GM12878 (cell line): ENCODE measurements around the gene P2RX1. TPM values are rescaled to one million over a fixed set of nuclear protein-coding genes. Genes with fewer than 3 reads are reported as not detected.

Experiments used
- ATAC-seq: fragments of 200-7000 bp; cut with Tn5 transposase; 3 replicates; pipeline ENCODE4 v1.9.1; 2020; ENCODE audit warnings: mild to moderate bottlenecking, moderate library complexity
- BruUV-seq: library from RNA; stranded (reverse); fragments of 400-500 nt; replicated peaks from 2 replicates; lab custom pipeline; 2021; lab: Mats Ljungman, UMichigan
- CTCF ChIA-PET: fragments of 300-600 bp; sonication (Branson Sonifier 250); formaldehyde crosslinking; extraction: SDS; loops from one replicate; lab custom pipeline; 2021; ENCODE audit warnings: inconsistent platforms; lab: Yijun Ruan, JAX
- POLR2A ChIA-PET: fragments of 350-600 bp; formaldehyde crosslinking; extraction: SDS; loops from one replicate; lab custom pipeline; 2021; ENCODE audit warnings: inconsistent platforms; lab: Charles Lee
- RAD21 ChIA-PET: fragments of 300-600 bp; sonication (Branson Sonifier 250); formaldehyde crosslinking; loops from one replicate; lab custom pipeline; 2023; ENCODE audit warnings: antibody characterized with exemption; ENCODE audit not compliant: unreplicated experiment; lab: Charles Lee
- SMC1A ChIA-PET: fragments of 300-600 bp; sonication (Branson Sonifier 250); formaldehyde crosslinking; loops from one replicate; lab custom pipeline; 2023; ENCODE audit not compliant: unreplicated experiment, uncharacterized antibody; lab: Charles Lee
- DNase-seq: peaks from one replicate; pipeline ENCODE4 v3.0.0-alpha.2; 2011; ENCODE audit warnings: low read depth, low spot score
- FAIRE-seq: peaks from 3 replicates; lab custom pipeline; 2011; peaks lifted over from hg19 to GRCh38; lab: Jason Lieb, UNC
- H2AFZ ChIP-seq: 2 replicates; pipeline ENCODE4 v1.6.0; 2011; ENCODE audit warnings: low read depth, low read length, control low read depth; ENCODE audit not compliant: control insufficient read depth
- H3K27ac ChIP-seq: 2 replicates; pipeline ENCODE4 v1.5.1; 2011; ENCODE audit warnings: control low read depth; ENCODE audit not compliant: control insufficient read depth, insufficient read depth
- H3K27me3 ChIP-seq, 2 experiments: replicated peaks in 1 of 2; 2 replicates each; pipeline versions ENCODE4 v1.6.0 to v1.6.1; 2011; ENCODE audit warnings: low read length in 1 of 2; ENCODE audit not compliant: control insufficient read depth in 2 of 2, insufficient read depth in 2 of 2
- H3K36me3 ChIP-seq, 2 experiments: 2 replicates each; pipeline ENCODE4 v1.5.1; 2011; ENCODE audit warnings: low read length in 1 of 2; ENCODE audit not compliant: control insufficient read depth in 2 of 2, insufficient read depth in 2 of 2
- H3K4me1 ChIP-seq: 2 replicates; pipeline ENCODE4 v1.6.1; 2011; ENCODE audit warnings: mild to moderate bottlenecking, low read length, moderate library complexity, mixed read lengths; ENCODE audit not compliant: control insufficient read depth, insufficient read depth
- H3K4me2 ChIP-seq: 2 replicates; pipeline ENCODE4 v1.6.0; 2011; ENCODE audit warnings: control low read depth; ENCODE audit not compliant: control insufficient read depth, insufficient read depth
- H3K4me3 ChIP-seq: fragments of 200-600 bp; sonication (generic); 2 replicates; pipeline ENCODE4 v1.5.1; 2016
- H3K79me2 ChIP-seq: 2 replicates; pipeline ENCODE4 v1.6.0; 2011; ENCODE audit warnings: low read length; ENCODE audit not compliant: control insufficient read depth, insufficient read depth
- H3K9ac ChIP-seq: 2 replicates; pipeline ENCODE4 v1.8.0; 2011; ENCODE audit warnings: low read length, control low read depth, mixed read lengths; ENCODE audit not compliant: control insufficient read depth, insufficient read depth
- H3K9me3 ChIP-seq: replicated peaks from 3 replicates; pipeline ENCODE4 v1.5.1; 2011; ENCODE audit warnings: mild to moderate bottlenecking, low read length; ENCODE audit not compliant: control insufficient read depth, insufficient read depth
- H4K20me1 ChIP-seq: 2 replicates; pipeline ENCODE4 v1.6.0; 2011; ENCODE audit not compliant: control insufficient read depth, insufficient read depth
- BACH1 ChIP-seq: fragments of 450-650 bp; IDR thresholded peaks from 2 replicates; pipeline ENCODE4 v1.6.1; 2017; ENCODE audit warnings: mild to moderate bottlenecking, borderline replicate concordance
- BMI1 ChIP-seq: fragments of 450-650 bp; IDR thresholded peaks from 2 replicates; pipeline ENCODE4 v1.6.1; 2016; ENCODE audit warnings: mild to moderate bottlenecking, moderate library complexity, borderline replicate concordance
- CEBPZ ChIP-seq: fragments of 150-350 bp; IDR thresholded peaks from 2 replicates; pipeline ENCODE4 v1.6.1; 2016; ENCODE audit warnings: low read depth, low read length
- CHD2 ChIP-seq: IDR thresholded peaks from 2 replicates; pipeline ENCODE4 v1.6.1; 2011; ENCODE audit warnings: low read depth, low read length, improper control_type of control experiment, borderline replicate concordance
- E2F4 ChIP-seq: IDR thresholded peaks from 2 replicates; pipeline ENCODE4 v1.6.1; 2012; ENCODE audit warnings: low read depth, low read length, improper control_type of control experiment
- E4F1 ChIP-seq: fragments of 450-650 bp; IDR thresholded peaks from 2 replicates; pipeline ENCODE4 v1.6.1; 2018; ENCODE audit warnings: borderline replicate concordance, mild to moderate bottlenecking; ENCODE audit not compliant: partially characterized antibody
- GABPA ChIP-seq: IDR thresholded peaks from 2 replicates; pipeline ENCODE4 v1.6.1; 2014; ENCODE audit warnings: antibody characterized with exemption, low read depth, mild to moderate bottlenecking, inconsistent platforms
- HDGF ChIP-seq: fragments of 450-650 bp; IDR thresholded peaks from 2 replicates; pipeline ENCODE4 v1.6.1; 2016; ENCODE audit warnings: antibody characterized with exemption
- IKZF2 ChIP-seq, 2 experiments: fragments of 450-650 bp; IDR thresholded peaks; 2 replicates each; pipeline ENCODE4 v1.6.1; 2017; ENCODE audit warnings: mild to moderate bottlenecking in 2 of 2, moderate library complexity in 2 of 2
- KDM1A ChIP-seq: fragments of 200-600 bp; sonication (generic); IDR thresholded peaks from 2 replicates; pipeline ENCODE4 v1.6.1; 2016; ENCODE audit warnings: borderline replicate concordance
- MAX ChIP-seq: IDR thresholded peaks from 2 replicates; pipeline ENCODE4 v1.6.1; 2012; ENCODE audit warnings: low read depth, low read length, improper control_type of control experiment
- MTA3 ChIP-seq: IDR thresholded peaks from 2 replicates; pipeline ENCODE4 v1.6.1; 2012; ENCODE audit warnings: low read length, inconsistent platforms, borderline replicate concordance
- RAD21 ChIP-seq: IDR thresholded peaks from 2 replicates; pipeline ENCODE4 v1.6.1; 2011; ENCODE audit warnings: mild to moderate bottlenecking, low read depth, low read length, moderate library complexity; ENCODE audit not compliant: insufficient read depth
- SIX5 ChIP-seq: IDR thresholded peaks from 2 replicates; pipeline ENCODE4 v1.6.1; 2011; ENCODE audit warnings: mild to moderate bottlenecking, low read depth, low read length, moderate library complexity; ENCODE audit not compliant: severe bottlenecking
- SP1 ChIP-seq: IDR thresholded peaks from one replicate; pipeline ENCODE4 v1.6.1; 2011; ENCODE audit warnings: low read depth, low read length
- SUZ12 ChIP-seq: fragments of 200-600 bp; sonication (generic); IDR thresholded peaks from one replicate; pipeline ENCODE4 v1.6.1; 2018; ENCODE audit warnings: antibody characterized with exemption, mild to moderate bottlenecking; ENCODE audit not compliant: unreplicated experiment
- TARDBP ChIP-seq: IDR thresholded peaks from 2 replicates; pipeline ENCODE4 v1.6.1; 2016; ENCODE audit warnings: borderline replicate concordance
- TCF7 ChIP-seq: IDR thresholded peaks from 2 replicates; pipeline ENCODE4 v1.6.1; 2014; ENCODE audit warnings: antibody characterized with exemption, borderline replicate concordance
- ZSCAN29 ChIP-seq: fragments of 450-650 bp; IDR thresholded peaks from 2 replicates; pipeline ENCODE4 v1.6.1; 2017; ENCODE audit warnings: mild to moderate bottlenecking, moderate library complexity
- WGBS: methylation state at CpG from one replicate; pipeline ENCODE4 v1.1.6; 2016; ENCODE audit warnings: low lambda C conversion rate; ENCODE audit not compliant: insufficient replicate concordance, insufficient coverage; ENCODE audit errors: missing lambda C conversion rate; 5-methylcytosine and 5-hydroxymethylcytosine counted together
- in situ Hi-C: fragments of 300-500 bp; cut with MboI; formaldehyde crosslinking; loops from 9 replicates; pipeline ENCODE4 v1.14.3; 2018; ENCODE audit warnings: mixed read lengths
- intact Hi-C: fragments of 100-400 bp; cut with micrococcal nuclease; formaldehyde crosslinking; loops from one replicate; pipeline ENCODE4 v1.14.2; 2022; ENCODE audit not compliant: unreplicated experiment
- polyA plus RNA-seq, 11 experiments: library from polyadenylated mRNA; depleted of rRNA in 4 of 11; unstranded in 6 of 11; stranded (reverse) in 5 of 11; fragments of >200 nt; fragmentation: Nextera tagmentation in 4 of 11; fragmentation: Illumina TruSeq in 1 of 11; extraction: Ambion mirVana in 4 of 11; extraction: Trizol in 1 of 11; gene quantifications; 1 replicate in 1 of 11; 2 replicates in 10 of 11; pipeline versions ENCODE4 v1.2.1 to v1.2.3, GENCODE V29; 2011 to 2016; ENCODE audit warnings: inconsistent platforms in 2 of 11, missing spikeins in 2 of 11, low read depth in 1 of 11
- total RNA-seq, 4 experiments: library from RNA; depleted of rRNA in 3 of 4; stranded (reverse); fragments of >200 nt in 3 of 4; fragmentation: Illumina TruSeq in 1 of 4; extraction: Trizol in 1 of 4; gene quantifications; 2 replicates each; pipeline versions ENCODE4 v1.2.1 to v1.2.3, GENCODE V29; 2013 to 2021

P2RX1 gene
- total and polyA plus RNA-seq, 10 of the 15 experiments (the other 5 are each of a cell fraction or from before 2014, with no cell fraction given) = 0.12 to 6.2 (median 3.4) TPM

- WGBS = 94% methylated on average over 8 of the region's 9 CpGs
- intact Hi-C loops = no loop called here
- no peak for ATAC-seq
- Histone ChIP-seq H3K9ac (no peak overlapping the region), H4K20me1 (no peaks in the 10 kb centered on the region), H3K4me3 (no peak overlapping the region), H3K27me3 (no peaks in the 10 kb centered on the region; a peak in 1 of 4 replicates), H3K4me2 (no peak overlapping the region), H2AFZ (no peak overlapping the region), H3K4me1 (peaks cover 17% of the 10 kb centered on the region), H3K9me3 (no peaks in the 10 kb centered on the region), H3K79me2 (peaks cover 22% of the 10 kb centered on the region), H3K27ac (no peak overlapping the region), H3K36me3 (peaks cover 0 to 5% of the 10 kb centered on the region in 2 experiments; a peak in 2 of 4 replicates)
- ChIA-PET RAD21 (interaction anchor here (1.2 to 4.3 kb wide), 3 partner anchors 67 to 211 kb away, joined by 6 to 59 read pairs (median 10); partner anchors contain the start of genes CTNS and SHPK), POLR2A (no interaction called here), CTCF (interaction anchor here (0.5 to 2.7 kb wide), 12 partner anchors 8 to 239 kb away, joined by 3 to 16 read pairs (median 7); partner anchors contain the start of gene P2RX1), SMC1A (interaction anchor here (1.0 to 6.5 kb wide), 3 partner anchors 11 to 124 kb away, joined by 4 to 79 read pairs (median 7); no protein-coding TSS in a partner anchor)
- no peak for DNase-seq
- no peak for FAIRE-seq
- in situ Hi-C loops = no loop called here
- BruUV-seq = no TSS peak
- TF ChIP-seq GABPA (no peak), TCF7 (no peak), E2F4 (no peak), IKZF2 (IDR thresholded peaks at IDR 0.05) (no peak), MTA3 (no peak), MAX (no peak), HDGF (no peak), TARDBP (no peak), ZSCAN29 (no peak), KDM1A (no peak), E4F1 (no peak), BACH1 (no peak), CHD2 (no peak), SP1 (no peak), CEBPZ (no peak), RAD21 (no peak), BMI1 (no peak), SUZ12 (no peak), SIX5 (no peak)
Observed at GRCh38 chr17:3847165-3847670, 69.0 kb downstream of the P2RX1 start.
